Lower lobe of right lung (tissue), 2 donors: ENCODE data around the gene CTU2. TPM values are rescaled to one million over a fixed set of nuclear protein-coding genes. Genes with fewer than 3 reads are reported as not detected.
A peak's percentile ranks its signal among the peaks of the same experiment; 100 is the strongest.

Experiments used
- ATAC-seq, 2 donors: fragments of 200-7000 bp; cut with Tn5 transposase; one replicate each; pipeline ENCODE4 v1.9.1; 2020 to 2022; ENCODE audit warnings: mild to moderate bottlenecking in 2 of 2, moderate library complexity in 2 of 2
- DNase-seq: peaks from one replicate; pipeline ENCODE4 v3.0.0-alpha.2; 2020
- H3K27ac ChIP-seq: fragments of 200-600 bp; one replicate; pipeline ENCODE4 v1.8.0; 2022
- H3K27me3 ChIP-seq: fragments of 200-600 bp; one replicate; pipeline ENCODE4 v1.8.0; 2022; ENCODE audit warnings: low read depth
- H3K36me3 ChIP-seq: fragments of 200-600 bp; one replicate; pipeline ENCODE4 v1.8.0; 2022; ENCODE audit warnings: mild to moderate bottlenecking
- H3K4me1 ChIP-seq: fragments of 200-600 bp; one replicate; pipeline ENCODE4 v1.8.0; 2022
- H3K4me3 ChIP-seq: fragments of 200-600 bp; one replicate; pipeline ENCODE4 v1.8.0; 2022; ENCODE audit warnings: mild to moderate bottlenecking
- H3K9me3 ChIP-seq: fragments of 200-600 bp; one replicate; pipeline ENCODE4 v1.8.0; 2022
- intact Hi-C: fragments of 100-400 bp; cut with DNase I; formaldehyde crosslinking; loops from one replicate; pipeline ENCODE4 v1.11.0; 2022
- total RNA-seq: library from RNA; stranded (reverse); fragmentation: NEBNext Ultra II Directional; extraction: Animal tissue kit (Norgen Biotek cat#: 25700); gene quantifications from one replicate; pipeline ENCODE4 v1.2.1, GENCODE V29; 2021
- TF ChIP-seq, protein P1 (sequence below): fragments of 200-600 bp; IDR thresholded peaks from one replicate; pipeline ENCODE4 v1.8.0; 2022; ENCODE audit warnings: antibody characterized with exemption, mild to moderate bottlenecking
- donor health status: DM: no; HTN: yes; CAD: no; lungs with severe emphysema.

The CTU2 gene
- total RNA-seq, 1 donor from 2014 or later, result 14.5 TPM

DNA sequence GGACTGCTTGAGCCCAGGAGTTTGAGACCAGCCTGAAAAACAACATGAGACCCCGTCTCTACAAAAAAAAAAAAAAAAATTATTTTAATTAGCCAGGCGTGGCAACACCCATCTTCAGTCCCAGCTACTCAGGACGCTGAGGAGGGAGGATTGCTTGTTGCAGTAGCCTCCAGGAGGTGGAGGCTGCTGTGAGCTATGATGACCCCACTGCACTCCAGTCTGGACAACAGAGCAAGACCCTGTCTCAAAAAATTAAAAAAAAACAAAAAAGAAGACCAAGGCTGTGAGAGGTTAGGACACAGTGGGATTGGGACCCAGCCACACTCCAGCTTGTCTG, 18.7 kb upstream of the CTU2 start:
- ATAC-seq, result no peak
- peaks cover 56% of the 10 kb centered on the region for H3K4me1 ChIP-seq

DNA sequence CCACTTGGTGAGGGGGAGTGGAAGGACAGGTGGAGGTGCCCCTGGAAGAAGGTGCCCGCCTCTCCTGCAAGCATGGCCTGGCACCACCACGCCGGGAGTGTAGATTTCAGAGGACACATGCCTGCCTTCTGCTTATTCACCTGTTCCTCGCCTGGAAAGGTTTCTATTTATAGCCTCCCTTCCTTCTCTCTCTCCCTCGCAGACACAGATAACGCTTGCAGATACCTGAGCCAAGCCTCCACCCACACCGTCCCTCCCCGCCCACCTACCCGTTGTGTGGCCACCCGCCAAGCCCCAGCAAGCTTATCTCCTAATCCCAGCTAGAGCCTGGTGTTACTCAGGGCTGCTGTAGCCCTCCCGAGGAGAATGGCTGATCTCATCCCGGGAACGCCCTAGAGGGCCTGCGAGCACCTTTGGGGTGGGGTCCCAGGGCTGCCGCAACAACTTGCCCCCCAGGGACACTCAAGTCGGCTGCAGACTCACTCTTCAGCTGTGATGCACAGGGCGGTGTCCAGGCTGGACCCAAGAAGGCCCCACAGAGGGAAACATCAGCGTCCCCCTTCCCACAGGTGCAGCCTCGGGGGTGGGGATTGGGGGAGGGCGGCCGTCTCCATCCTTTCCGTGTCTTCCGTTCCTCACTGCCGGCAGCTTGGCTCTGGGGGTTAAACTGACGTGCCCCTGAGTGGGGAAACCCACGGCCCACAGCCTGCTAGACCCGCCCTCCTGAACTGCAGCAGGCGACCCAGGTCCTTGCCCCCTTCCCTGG, 18.1 kb upstream of the CTU2 start:
- TF ChIP-seq, protein P1, sequence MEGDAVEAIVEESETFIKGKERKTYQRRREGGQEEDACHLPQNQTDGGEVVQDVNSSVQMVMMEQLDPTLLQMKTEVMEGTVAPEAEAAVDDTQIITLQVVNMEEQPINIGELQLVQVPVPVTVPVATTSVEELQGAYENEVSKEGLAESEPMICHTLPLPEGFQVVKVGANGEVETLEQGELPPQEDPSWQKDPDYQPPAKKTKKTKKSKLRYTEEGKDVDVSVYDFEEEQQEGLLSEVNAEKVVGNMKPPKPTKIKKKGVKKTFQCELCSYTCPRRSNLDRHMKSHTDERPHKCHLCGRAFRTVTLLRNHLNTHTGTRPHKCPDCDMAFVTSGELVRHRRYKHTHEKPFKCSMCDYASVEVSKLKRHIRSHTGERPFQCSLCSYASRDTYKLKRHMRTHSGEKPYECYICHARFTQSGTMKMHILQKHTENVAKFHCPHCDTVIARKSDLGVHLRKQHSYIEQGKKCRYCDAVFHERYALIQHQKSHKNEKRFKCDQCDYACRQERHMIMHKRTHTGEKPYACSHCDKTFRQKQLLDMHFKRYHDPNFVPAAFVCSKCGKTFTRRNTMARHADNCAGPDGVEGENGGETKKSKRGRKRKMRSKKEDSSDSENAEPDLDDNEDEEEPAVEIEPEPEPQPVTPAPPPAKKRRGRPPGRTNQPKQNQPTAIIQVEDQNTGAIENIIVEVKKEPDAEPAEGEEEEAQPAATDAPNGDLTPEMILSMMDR, result no peak
- Histone ChIP-seq H3K4me1 (peaks cover 60% of the 10 kb centered on the region), H3K27me3 (peaks cover 58% of the 10 kb centered on the region), H3K4me3 (no peak overlapping the region), H3K36me3 (no peaks in the 10 kb centered on the region), H3K27ac (no peak overlapping the region), H3K9me3 (no peaks in the 10 kb centered on the region)
- intact Hi-C loops, result no loop called here
- DNase-seq (peak; percentile 44), ATAC-seq (peak in 1 of 2 donors; percentile 14)

More for the DNA sequence above, 18.7 kb upstream of the CTU2 start:
- H3K9me3 ChIP-seq, result no peaks in the 10 kb centered on the region
- peaks cover 58% of the 10 kb centered on the region for H3K27me3 ChIP-seq
- no peak overlapping the region for H3K4me3 ChIP-seq
- TF ChIP-seq, protein P1, result no peak
- intact Hi-C loops, result no loop called here
- H3K36me3 ChIP-seq, result no peaks in the 10 kb centered on the region
- no peak overlapping the region for H3K27ac ChIP-seq
- DNase-seq, result no peak

DNA sequence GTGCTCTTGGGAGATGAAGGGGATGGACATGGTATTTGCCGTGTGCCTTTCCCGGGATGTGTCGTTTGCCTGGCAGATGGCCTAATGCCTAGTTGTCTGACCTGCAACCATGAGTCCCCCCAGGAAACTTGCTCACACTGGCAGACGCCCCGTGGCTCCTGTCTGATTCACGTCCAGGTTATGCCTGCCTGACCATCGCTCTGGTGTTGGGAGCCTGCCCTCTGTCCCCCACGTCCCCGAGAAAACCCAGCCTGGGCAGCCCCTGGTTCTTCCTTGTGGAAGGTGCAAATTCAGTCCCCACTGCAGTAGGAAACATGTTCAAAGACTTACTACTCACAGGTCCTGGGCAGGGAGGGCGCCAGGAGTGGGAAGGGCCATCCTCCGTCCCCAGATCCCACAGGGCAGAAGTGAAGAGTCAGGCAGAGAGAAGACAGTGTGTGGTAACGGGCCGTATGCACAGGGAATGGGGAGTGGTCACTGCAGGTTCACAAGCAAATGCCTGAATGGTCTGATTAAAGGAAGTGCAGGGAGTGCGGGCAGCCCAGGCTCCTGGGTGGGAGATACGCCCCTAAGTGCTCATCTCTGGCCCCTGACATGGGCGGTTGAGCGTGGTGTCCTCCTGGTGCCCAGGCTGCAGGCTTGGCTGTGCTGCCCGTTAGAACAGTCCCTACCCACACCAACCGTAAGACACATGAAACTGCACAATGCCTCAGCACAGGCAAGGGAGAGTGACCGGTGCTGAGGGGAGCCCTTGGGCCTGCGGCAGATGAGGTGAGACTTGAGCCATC, 15.8 kb upstream of the CTU2 start:
- intact Hi-C loops, result no loop called here
- no peak for ATAC-seq
- TF ChIP-seq, protein P1, result no peak
- Histone ChIP-seq H3K4me3 (no peak overlapping the region), H3K36me3 (peaks cover 2% of the 10 kb centered on the region), H3K9me3 (no peaks in the 10 kb centered on the region), H3K27me3 (peaks cover 43% of the 10 kb centered on the region), H3K27ac (no peak overlapping the region), H3K4me1 (peaks cover 47% of the 10 kb centered on the region)
- DNase-seq, result peak; percentile 36

DNA sequence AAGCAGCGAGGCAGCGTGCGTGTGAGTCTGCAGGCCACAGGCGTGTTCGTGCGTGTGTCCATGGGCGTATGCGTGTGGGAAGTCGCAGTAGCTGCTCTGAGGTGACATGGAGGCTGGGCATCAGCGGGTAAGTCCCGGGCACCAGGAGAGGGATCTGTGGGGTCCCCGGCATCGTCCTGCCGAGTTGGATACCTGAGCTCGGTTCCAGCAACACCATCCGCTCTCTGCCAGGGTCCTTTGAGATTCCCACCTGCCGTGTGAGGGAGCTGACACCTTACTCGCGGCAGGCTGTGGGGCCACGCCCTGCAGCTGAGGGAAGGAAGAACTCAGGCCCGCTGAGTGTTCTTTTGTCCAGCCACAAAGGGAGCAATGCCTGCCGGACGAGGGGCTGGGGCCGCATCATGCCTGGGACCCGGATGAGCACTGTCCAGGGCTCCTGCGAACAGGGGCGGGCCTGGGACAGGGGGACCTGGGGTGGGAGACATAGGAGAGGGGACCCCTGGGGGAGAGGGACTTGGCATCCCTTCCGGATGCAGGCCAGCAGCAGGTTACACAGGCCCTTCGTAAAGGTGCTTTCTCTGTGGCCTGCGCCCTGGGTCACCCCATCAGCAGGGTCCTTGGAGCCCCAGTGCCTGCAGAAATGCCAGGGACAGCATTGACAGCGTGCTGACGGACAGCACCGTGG, 15.0 kb upstream of the CTU2 start:
- peak overlapping the region; percentile 31 for H3K27ac ChIP-seq
- DNase-seq (peak; percentile 49), ATAC-seq (no peak)
- H3K36me3 ChIP-seq, result peaks cover 9% of the 10 kb centered on the region
- H3K4me3 ChIP-seq, result no peak overlapping the region
- H3K9me3 ChIP-seq, result no peaks in the 10 kb centered on the region
- H3K27me3 ChIP-seq, result peaks cover 36% of the 10 kb centered on the region
- intact Hi-C loops, result no loop called here
- TF ChIP-seq, protein P1, result no peak
- peaks cover 40% of the 10 kb centered on the region for H3K4me1 ChIP-seq

DNA sequence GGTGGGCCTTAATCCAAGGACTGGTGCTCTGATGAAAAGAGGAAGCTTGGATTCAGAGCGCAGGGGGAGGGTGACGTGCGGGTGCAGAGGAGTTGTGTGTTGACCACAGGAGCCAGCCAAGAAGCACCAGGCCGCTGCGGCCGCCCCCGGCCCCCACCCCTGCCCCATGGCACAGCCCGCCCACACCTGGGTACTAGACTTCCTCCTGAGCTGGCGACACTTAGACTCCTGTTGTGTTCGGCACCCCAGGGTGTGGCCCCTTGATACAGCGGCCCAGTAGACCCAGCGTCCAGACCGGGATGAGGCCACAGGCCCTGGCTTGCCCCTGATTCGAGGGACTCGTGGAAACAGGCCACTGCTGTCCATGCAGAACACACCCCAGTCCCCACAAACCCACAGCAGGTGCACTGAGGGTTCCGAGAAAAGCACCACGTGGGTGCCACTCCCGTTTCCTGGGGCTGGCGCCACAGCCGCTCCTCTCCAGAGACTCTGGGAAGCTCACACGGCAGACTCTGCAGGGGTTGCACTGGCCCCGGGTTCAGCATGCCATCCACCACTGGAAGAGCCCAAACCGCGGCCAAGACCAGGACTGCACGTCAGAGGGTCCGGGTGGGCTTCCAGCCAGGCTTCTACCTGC, 14.3 kb upstream of the CTU2 start:
- no peaks in the 10 kb centered on the region for H3K9me3 ChIP-seq
- H3K4me1 ChIP-seq, result peaks cover 32% of the 10 kb centered on the region
- peak; percentile 87 for DNase-seq
- H3K4me3 ChIP-seq, result no peak overlapping the region
- peak; percentile 40 to 47 for ATAC-seq
- intact Hi-C loops, result no loop called here
- peak overlapping the region; percentile 31 for H3K27ac ChIP-seq
- H3K27me3 ChIP-seq, result peaks cover 34% of the 10 kb centered on the region
- peaks cover 17% of the 10 kb centered on the region for H3K36me3 ChIP-seq
- TF ChIP-seq, protein P1, result no peak
